ENCODE data around the gene SH3YL1.

- no peak for TF ChIP-seq FOXA1 (IDR thresholded peaks at IDR 0.05)
- no peak for TF ChIP-seq PKNOX1 (IDR thresholded peaks at IDR 0.05)
- TF ChIP-seq HDGF (IDR thresholded peaks at IDR 0.05; ENCODE audit: borderline replicate concordance): no peak
- no peak for TF ChIP-seq BHLHE40 (IDR thresholded peaks at IDR 0.05; ENCODE audit: borderline replicate concordance)
- no peak for TF ChIP-seq SP1 (IDR thresholded peaks at IDR 0.05)
- no peak for TF ChIP-seq NFRKB (IDR thresholded peaks at IDR 0.05)
- TF ChIP-seq TARDBP (IDR thresholded peaks at IDR 0.05): no peak
- no peak for TF ChIP-seq ELF4 (IDR thresholded peaks at IDR 0.05)
- TF ChIP-seq ZNF384 (IDR thresholded peaks at IDR 0.05): no peak
- TF ChIP-seq SUZ12 (IDR thresholded peaks at IDR 0.05): no peak
- no peak for TF ChIP-seq FOXM1 (IDR thresholded peaks at IDR 0.05; ENCODE audit: borderline replicate concordance)
- TF ChIP-seq LEF1 (IDR thresholded peaks at IDR 0.05; ENCODE audit: borderline replicate concordance): no peak
Measured at GRCh38 chr2:254241-254640, 9.6 kb downstream of the SH3YL1 start.
